H1 (cell line): ENCODE measurements around the gene DICER1. TPM values are rescaled to one million over a fixed set of nuclear protein-coding genes. Genes with fewer than 3 reads are reported as not detected.
A peak's percentile ranks its signal among the peaks of the same experiment; 100 is the strongest.

Experiments used
- CTCF ChIA-PET: fragments of 300-600 bp; sonication (Branson Sonifier 250); formaldehyde crosslinking; loops from one replicate; lab custom pipeline; 2021; ENCODE audit not compliant: partially characterized antibody; lab: Charles Lee
- POLR2A ChIA-PET: fragments of 300-600 bp; sonication (Branson Sonifier 250); formaldehyde crosslinking; loops from one replicate; lab custom pipeline; 2021; ENCODE audit warnings: inconsistent platforms; ENCODE audit not compliant: partially characterized antibody; lab: Charles Lee
- DNase-seq, 2 experiments: peaks; one replicate each; pipeline versions ENCODE4 v3.0.0 to v3.0.0-alpha.2; 2010 to 2022; ENCODE audit warnings: low spot score in 2 of 2, low read depth in 1 of 2, mixed read lengths in 1 of 2
- FAIRE-seq: peaks from 2 replicates; lab custom pipeline; 2011; peaks lifted over from hg19 to GRCh38; lab: Jason Lieb, UNC
- H2AFZ ChIP-seq: 2 replicates; pipeline ENCODE4 v1.8.1; 2012; ENCODE audit warnings: low read length, inconsistent platforms
- H2AK5ac ChIP-seq: 2 replicates; pipeline ENCODE4 v1.6.1; 2013; ENCODE audit warnings: low read depth, low read length
- H2BK120ac ChIP-seq: replicated peaks from 2 replicates; pipeline ENCODE3; 2013; ENCODE audit warnings: low read depth, low read length, inconsistent platforms
- H2BK12ac ChIP-seq: 2 replicates; pipeline ENCODE4 v1.6.1; 2013; ENCODE audit warnings: low read depth, low read length
- H2BK15ac ChIP-seq: 2 replicates; pipeline ENCODE4 v1.6.1; 2013; ENCODE audit warnings: low read length
- H2BK20ac ChIP-seq: 2 replicates; pipeline ENCODE4 v1.6.1; 2013; ENCODE audit warnings: low read length
- H2BK5ac ChIP-seq: 2 replicates; pipeline ENCODE4 v1.6.1; 2013; ENCODE audit warnings: low read depth, low read length
- H3K14ac ChIP-seq: 2 replicates; pipeline ENCODE4 v1.6.1; 2013; ENCODE audit warnings: inconsistent platforms; ENCODE audit not compliant: insufficient read length
- H3K18ac ChIP-seq: 2 replicates; pipeline ENCODE4 v1.6.1; 2013; ENCODE audit warnings: low read length; ENCODE audit errors: extremely low read depth
- H3K23ac ChIP-seq: 2 replicates; pipeline ENCODE4 v1.6.1; 2013; ENCODE audit warnings: inconsistent platforms; ENCODE audit not compliant: insufficient read length
- H3K23me2 ChIP-seq: 2 replicates; pipeline ENCODE4 v1.6.1; 2013; ENCODE audit warnings: low read depth, low read length
- H3K27ac ChIP-seq: 2 replicates; pipeline ENCODE4 v1.6.1; 2011; ENCODE audit warnings: low read depth, low read length, inconsistent platforms
- H3K27me3 ChIP-seq, 4 experiments: replicated peaks in 1 of 4; 1 replicate in 1 of 4; 2 replicates in 3 of 4; pipeline versions ENCODE4 v1.6.1 to v1.8.1; 2011 to 2013; ENCODE audit warnings: low read length in 3 of 4, mild to moderate bottlenecking in 3 of 4, inconsistent platforms in 2 of 4, mixed read lengths in 2 of 4, moderate library complexity in 1 of 4; ENCODE audit not compliant: control insufficient read depth in 3 of 4, insufficient read depth in 3 of 4; ENCODE audit errors: extremely low read depth in 1 of 4
- H3K36me3 ChIP-seq, 4 experiments: 2 replicates each; pipeline versions ENCODE4 v1.6.1 to v1.8.1; 2011 to 2013; ENCODE audit warnings: mild to moderate bottlenecking in 4 of 4, low read length in 3 of 4, moderate library complexity in 2 of 4, control low read depth in 1 of 4, inconsistent platforms in 1 of 4; ENCODE audit not compliant: insufficient read depth in 4 of 4, control insufficient read depth in 2 of 4
- H3K4ac ChIP-seq: replicated peaks from 2 replicates; pipeline ENCODE3; 2013; ENCODE audit warnings: low read length, low read depth, mixed read lengths, inconsistent platforms; ENCODE audit not compliant: insufficient read length
- H3K4me1 ChIP-seq, 4 experiments: replicated peaks in 1 of 4; 1 replicate in 1 of 4; 2 replicates in 3 of 4; pipeline versions ENCODE4 v1.6.1 to v1.8.1; 2011 to 2013; ENCODE audit warnings: low read length in 3 of 4, inconsistent platforms in 2 of 4, mixed read lengths in 1 of 4; ENCODE audit not compliant: insufficient read depth in 4 of 4, control insufficient read depth in 3 of 4
- H3K4me2 ChIP-seq, 2 experiments: 2 replicates each; pipeline versions ENCODE4 v1.6.1 to v1.8.1; 2011 to 2013; ENCODE audit warnings: low read depth in 2 of 2, low read length in 2 of 2, control low read depth in 1 of 2, inconsistent platforms in 1 of 2, mild to moderate bottlenecking in 1 of 2; ENCODE audit not compliant: insufficient read depth in 1 of 2
- H3K4me3 ChIP-seq, 4 experiments: fragments of 200-600, 300-600 bp in 1 of 4; sonication (generic), shearing (Covaris generic), sonication (Bioruptor Twin) in 1 of 4; 2 replicates each; pipeline versions ENCODE4 v1.5.1 to v1.8.1; 2011 to 2016; ENCODE audit warnings: low read length in 4 of 4, low read depth in 3 of 4, control low read depth in 2 of 4, inconsistent platforms in 2 of 4, mild to moderate bottlenecking in 2 of 4, mixed read lengths in 1 of 4, moderate library complexity in 1 of 4; ENCODE audit not compliant: insufficient read depth in 2 of 4; ENCODE audit errors: extremely low read depth in 1 of 4
- H3K56ac ChIP-seq: replicated peaks from 2 replicates; pipeline ENCODE3; 2013; ENCODE audit warnings: low read depth, mild to moderate bottlenecking, mixed read lengths, low read length, inconsistent platforms; ENCODE audit not compliant: insufficient read length
- H3K79me1 ChIP-seq: 2 replicates; pipeline ENCODE4 v1.6.1; 2013; ENCODE audit warnings: low read depth, low read length, control low read depth
- H3K79me2 ChIP-seq, 2 experiments: 2 replicates each; pipeline versions ENCODE4 v1.6.1 to v1.8.1; 2012 to 2013; ENCODE audit warnings: low read length in 2 of 2, mild to moderate bottlenecking in 2 of 2, inconsistent platforms in 1 of 2; ENCODE audit not compliant: insufficient read depth in 2 of 2, control insufficient read depth in 1 of 2
- H3K9ac ChIP-seq, 4 experiments: replicated peaks in 1 of 4; 1 replicate in 1 of 4; 2 replicates in 3 of 4; pipeline versions ENCODE4 v1.6.1 to v1.8.1; 2011 to 2013; ENCODE audit warnings: low read depth in 3 of 4, low read length in 3 of 4, control low read depth in 2 of 4, mild to moderate bottlenecking in 2 of 4, moderate library complexity in 2 of 4, inconsistent platforms in 1 of 4; ENCODE audit errors: extremely low read depth in 1 of 4
- H3K9me3 ChIP-seq, 2 experiments: 2 replicates each; pipeline versions ENCODE4 v1.6.1 to v1.8.1; 2012 to 2013; ENCODE audit warnings: mild to moderate bottlenecking in 2 of 2, moderate library complexity in 2 of 2, control low read depth in 1 of 2, inconsistent platforms in 1 of 2, low read depth in 1 of 2, low read length in 1 of 2, mixed read lengths in 1 of 2; ENCODE audit not compliant: insufficient read depth in 2 of 2
- H4K20me1 ChIP-seq, 2 experiments: replicated peaks in 1 of 2; 2 replicates each; pipeline versions ENCODE3 to v1.8.1; 2011 to 2013; ENCODE audit warnings: inconsistent platforms in 2 of 2, low read length in 2 of 2, mild to moderate bottlenecking in 1 of 2; ENCODE audit not compliant: insufficient read depth in 2 of 2, control insufficient read depth in 1 of 2
- H4K5ac ChIP-seq: 2 replicates; pipeline ENCODE4 v1.6.1; 2013; ENCODE audit warnings: low read length, low read depth, mixed read lengths, inconsistent platforms; ENCODE audit not compliant: insufficient read length
- H4K8ac ChIP-seq: 2 replicates; pipeline ENCODE4 v1.8.0; 2013; ENCODE audit warnings: mild to moderate bottlenecking, moderate library complexity, low read length, inconsistent platforms; ENCODE audit not compliant: insufficient read depth; ENCODE audit errors: extremely low read depth
- H4K91ac ChIP-seq: replicated peaks from 2 replicates; pipeline ENCODE3; 2013; ENCODE audit warnings: low read length, mixed read lengths, inconsistent platforms; ENCODE audit not compliant: insufficient read length
- GABPA ChIP-seq: IDR thresholded peaks from 2 replicates; pipeline ENCODE4 v1.6.1; 2011; ENCODE audit warnings: mild to moderate bottlenecking, low read length, moderate library complexity, borderline replicate concordance; ENCODE audit not compliant: insufficient read depth
- GTF2F1 ChIP-seq: IDR thresholded peaks from 2 replicates; pipeline ENCODE4 v1.6.1; 2012; ENCODE audit warnings: low read depth, low read length, improper control_type of control experiment, borderline replicate concordance
- KDM4A ChIP-seq: IDR thresholded peaks from one replicate; pipeline ENCODE4 v1.7.1; 2012; ENCODE audit warnings: low read depth, mild to moderate bottlenecking, moderate library complexity, low read length, inconsistent platforms; ENCODE audit not compliant: severe bottlenecking
- POLR2AphosphoS5 ChIP-seq: IDR thresholded peaks from 2 replicates; pipeline ENCODE4 v1.6.1; 2011; ENCODE audit warnings: low read depth, low read length
- POU5F1 ChIP-seq: IDR thresholded peaks from 2 replicates; pipeline ENCODE4 v1.6.1; 2011; ENCODE audit warnings: low read depth, mild to moderate bottlenecking, low read length, moderate library complexity
- RNF2 ChIP-seq: fragments of 200-900, 300-1000 bp; sonication (generic); IDR thresholded peaks from 2 replicates; pipeline ENCODE4 v1.7.1; 2016; ENCODE audit warnings: borderline replicate concordance, low read depth, mild to moderate bottlenecking, antibody characterized with exemption, low read length; ENCODE audit not compliant: poor library complexity, severe bottlenecking; ENCODE audit errors: missing control alignments
- SIRT6 ChIP-seq: IDR thresholded peaks from one replicate; pipeline ENCODE4 v1.7.1; 2012; ENCODE audit warnings: low read length, inconsistent platforms
- SP1 ChIP-seq: IDR thresholded peaks from 2 replicates; pipeline ENCODE4 v1.6.1; 2011; ENCODE audit warnings: low read depth, low read length
- SP4 ChIP-seq: IDR thresholded peaks from 2 replicates; pipeline ENCODE4 v1.6.1; 2012; ENCODE audit warnings: low read length, inconsistent platforms
- TAF7 ChIP-seq: optimal IDR thresholded peaks from 2 replicates; pipeline ENCODE3; 2011; ENCODE audit warnings: low read depth, mild to moderate bottlenecking, inconsistent platforms, low read length, moderate library complexity, borderline replicate concordance
- WGBS, 2 experiments: shearing (Covaris generic) in 1 of 2; methylation state at CpG; one replicate each; pipeline versions ENCODE4 v1.1.6 to v1.1.7; 2013 to 2015; ENCODE audit warnings: low lambda C conversion rate in 2 of 2, mixed read lengths in 2 of 2, inconsistent platforms in 1 of 2, low coverage in 1 of 2, missing lambda C conversion rate in 1 of 2; ENCODE audit not compliant: insufficient replicate concordance in 2 of 2, insufficient coverage in 1 of 2, insufficient read length in 1 of 2; ENCODE audit errors: extremely low coverage in 1 of 2, missing lambda C conversion rate in 1 of 2; 5-methylcytosine and 5-hydroxymethylcytosine counted together
- polyA plus RNA-seq, 7 experiments: library from polyadenylated mRNA; depleted of rRNA in 3 of 7; stranded (reverse) in 5 of 7; unstranded in 2 of 7; fragments of >200 nt in 5 of 7; fragments of 200-250 nt in 2 of 7; gene quantifications; 1 replicate in 5 of 7; 2 replicates in 1 of 7; 4 replicates in 1 of 7; pipeline versions ENCODE4 v1.2.1 to v1.2.3, GENCODE V29; 2011 to 2013; ENCODE audit warnings: missing spikeins in 2 of 7, mixed read lengths in 2 of 7
- total RNA-seq: library from RNA; stranded (reverse); fragmentation: NEBNext Ultra II Directional; extraction: Animal tissue kit (Norgen Biotek cat#: 25700); gene quantifications from 2 replicates; pipeline ENCODE4 v1.2.1, GENCODE V29; 2021

The DICER1 gene
- total and polyA plus RNA-seq, 2 of the 8 experiments (the other 6 are each of a cell fraction or from before 2014, with no cell fraction given) = 11.9 to 61.8 TPM

DNA sequence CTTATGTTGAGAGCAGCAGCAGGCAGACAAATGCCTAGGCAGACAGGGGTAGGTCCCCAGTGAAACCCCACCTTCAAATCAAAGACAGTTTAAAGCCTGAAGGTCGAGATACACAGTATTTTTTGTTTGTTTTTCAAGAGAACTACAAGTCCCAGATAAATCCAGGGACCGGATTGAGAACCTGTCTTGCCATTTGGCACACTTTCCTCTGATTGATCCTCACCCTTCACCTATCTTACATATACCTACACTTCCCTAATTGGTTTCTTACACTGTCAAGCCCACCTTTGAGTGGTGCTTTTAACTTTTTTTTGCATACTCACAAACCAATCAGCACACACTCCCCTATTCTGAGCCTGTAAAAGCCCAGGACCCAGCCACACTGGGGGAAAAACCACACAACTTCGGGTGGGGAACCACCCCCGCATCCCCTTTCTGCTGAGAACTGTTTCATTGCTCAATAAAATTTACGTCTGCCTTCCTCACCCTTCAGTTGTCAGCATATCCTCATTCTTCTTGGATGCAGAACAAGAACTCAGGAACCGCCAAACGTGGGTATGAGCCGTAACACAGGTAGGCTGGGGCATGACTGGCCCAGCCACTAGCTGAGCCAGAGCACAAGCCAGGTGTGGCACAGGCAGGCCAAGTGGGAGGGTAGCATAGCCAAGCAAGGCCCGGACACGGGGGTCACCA, 11.1 kb downstream of the DICER1 start:
- H2BK20ac ChIP-seq = no peak overlapping the region
- no peak overlapping the region for H2BK120ac ChIP-seq
- H3K27me3 ChIP-seq = no peaks in the 10 kb centered on the region
- ChIA-PET POLR2A (interaction anchor here (1.5 kb wide), 1 partner anchor 10 kb away, joined by 3 read pairs; no protein-coding TSS in a partner anchor), CTCF (no interaction called here)
- TF ChIP-seq SP4 = no peak
- no peak for TF ChIP-seq SIRT6
- TF ChIP-seq KDM4A = no peak
- TF ChIP-seq POU5F1 = no peak
- no peak for TF ChIP-seq SP1
- no peak for TF ChIP-seq GTF2F1
- no peak for TF ChIP-seq RNF2
- TF ChIP-seq GABPA = no peak
- TF ChIP-seq POLR2AphosphoS5 = no peak
- no peak for TF ChIP-seq TAF7
- peaks cover 0 to 13% (median 12%) of the 10 kb centered on the region in 4 experiments; a peak in 6 of 7 replicates for H3K4me1 ChIP-seq
- no peaks in the 10 kb centered on the region for H3K23me2 ChIP-seq
- no peak overlapping the region for H2AFZ ChIP-seq
- no peak overlapping the region for H3K18ac ChIP-seq
- H4K20me1 ChIP-seq = peaks cover 2 to 4% of the 10 kb centered on the region in 2 experiments
- H3K4me3 ChIP-seq = no peak overlapping the region
- peak overlapping the region; percentile 65; the same call in 1 of the 2 replicates for H4K8ac ChIP-seq
- 0 out of 2 replicates have a peak overlapping the region, but pooled peaks have one; percentile 2 for H2BK5ac ChIP-seq
- H3K4ac ChIP-seq = peak overlapping the region; percentile 53
- H3K9ac ChIP-seq = no peak overlapping the region
- no peak overlapping the region for H4K91ac ChIP-seq
- H3K4me2 ChIP-seq = no peak overlapping the region
- H2BK12ac ChIP-seq = no peak overlapping the region
- DNase-seq (no peak), FAIRE-seq (no peak)
- no peak overlapping the region for H3K27ac ChIP-seq
- no peaks in the 10 kb centered on the region for H3K36me3 ChIP-seq
- WGBS, 2 experiments = 80% methylated on average over 10 of the region's 10 CpGs; no CpG with 5 or more reads in 1 of the 2 experiments
- no peak overlapping the region for H3K56ac ChIP-seq
- peaks cover 12 to 100% of the 10 kb centered on the region in 2 experiments for H3K79me2 ChIP-seq
- H3K23ac ChIP-seq = no peak overlapping the region
- H3K14ac ChIP-seq = no peak overlapping the region
- no peak overlapping the region for H2AK5ac ChIP-seq
- H3K9me3 ChIP-seq = no peaks in the 10 kb centered on the region
- H3K79me1 ChIP-seq = peaks cover 4% of the 10 kb centered on the region; the same call in 1 of the 2 replicates
- H4K5ac ChIP-seq = no peak overlapping the region
- H2BK15ac ChIP-seq = no peak overlapping the region
